ENCODE data around the gene HTR1D. TPM values are rescaled to one million over a fixed set of nuclear protein-coding genes. Genes with fewer than 3 reads are reported as not detected.

The HTR1D gene
- total and polyA plus RNA-seq, 2 donors (not counting 3 experiments of a cell fraction or from before 2014, with no cell fraction given), result 1.5 to 1.9 TPM

DNA sequence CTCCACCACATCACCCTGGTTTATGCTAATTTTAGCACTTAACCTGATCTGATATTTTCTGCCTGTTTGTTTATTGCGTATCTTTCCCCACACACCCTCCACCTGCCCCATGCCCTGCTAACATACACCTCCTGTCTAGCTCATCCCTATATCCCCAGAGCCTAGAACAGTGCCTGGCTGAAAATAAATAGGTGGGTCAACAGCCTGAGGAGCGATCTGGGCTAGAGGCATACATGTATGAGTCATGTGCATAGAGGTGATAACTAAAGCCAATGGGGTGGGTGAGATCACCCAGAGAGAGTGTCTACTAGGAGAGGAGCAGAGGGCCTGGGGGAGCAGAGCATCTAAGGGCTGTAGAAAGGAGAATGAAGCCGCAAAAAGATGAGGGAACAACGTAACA lies 2.7 kb downstream of the HTR1D start:
- no peak overlapping the region for H3K4me2 ChIP-seq (ENCODE audit: insufficient read depth, low read length)
- no peaks in the 10 kb centered on the region for H3K79me2 ChIP-seq (ENCODE audit: control insufficient read depth, insufficient read depth, low read length)
- H3K27ac ChIP-seq (ENCODE audit: insufficient read depth, low read depth, low read length), result no peak overlapping the region
- BruUV-seq (replicated peaks), result no TSS peak
- no peaks in the 10 kb centered on the region for H3K9me1 ChIP-seq (replicated peaks; ENCODE audit: control insufficient read depth, extremely low read depth, insufficient read depth, low read length)
- FAIRE-seq (no peak), DNase-seq (ENCODE audit: low read depth, low spot score) (no peak)
- H3K27me3 ChIP-seq (ENCODE audit: control insufficient read depth in 2 of 2, insufficient read depth in 2 of 2, low read length in 2 of 2), result peaks cover 0 to 7% of the 10 kb centered on the region in 2 experiments
- H3K4me3 ChIP-seq (replicated peaks in 1 of 3; ENCODE audit: insufficient read depth in 1 of 3, low read depth in 1 of 3, low read length in 3 of 3), result no peak overlapping the region
- no peaks in the 10 kb centered on the region for H4K20me1 ChIP-seq (replicated peaks; ENCODE audit: control insufficient read depth, extremely low read depth, insufficient read depth, low read length)
- H3K9ac ChIP-seq (replicated peaks; ENCODE audit: extremely low read depth, insufficient read depth, low read length), result no peak overlapping the region
- intact Hi-C loops (cut with micrococcal nuclease), result no loop called here
- H3K4me1 ChIP-seq (ENCODE audit: control insufficient read depth, extremely low read depth, insufficient read depth, low read length), result peaks cover 14% of the 10 kb centered on the region
- dilution Hi-C loops (cut with MboI; ENCODE audit: extremely low pct_ligation_motif_present, low sequenced_read_pairs), result no loop called here
- no peak overlapping the region for H2AFZ ChIP-seq (ENCODE audit: low read depth, low read length)
- H3K9me3 ChIP-seq (replicated peaks; ENCODE audit: control insufficient read depth, insufficient read depth, low read length), result no peaks in the 10 kb centered on the region
- H3K36me3 ChIP-seq (ENCODE audit: control insufficient read depth in 2 of 2, extremely low read depth in 1 of 2, insufficient read depth in 2 of 2, low read length in 2 of 2), result no peaks in the 10 kb centered on the region
- TF ChIP-seq POLR2A (IDR thresholded peaks at IDR 0.05; ENCODE audit: low read depth, low read length) (no peak), FOS (IDR thresholded peaks at IDR 0.05; ENCODE audit: borderline replicate concordance, insufficient read depth, low read length) (no peak), GATA2 (IDR thresholded peaks at IDR 0.05; ENCODE audit: insufficient read depth, insufficient read length, low read depth, low read length) (no peak), POLR2AphosphoS5 (IDR thresholded peaks at IDR 0.05; ENCODE audit: insufficient read depth, low read depth, low read length) (no peak), MYC (IDR thresholded peaks at IDR 0.05; ENCODE audit: low read depth, low read length) (no peak), JUN (IDR thresholded peaks at IDR 0.05; ENCODE audit: borderline replicate concordance, insufficient read depth, insufficient read length, low read depth) (no peak)
- TF ChIP-seq, protein P1, sequence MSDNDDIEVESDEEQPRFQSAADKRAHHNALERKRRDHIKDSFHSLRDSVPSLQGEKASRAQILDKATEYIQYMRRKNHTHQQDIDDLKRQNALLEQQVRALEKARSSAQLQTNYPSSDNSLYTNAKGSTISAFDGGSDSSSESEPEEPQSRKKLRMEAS (IDR thresholded peaks at IDR 0.05; ENCODE audit: insufficient read depth, insufficient read length), result no peak
- TF ChIP-seq, protein P2, sequence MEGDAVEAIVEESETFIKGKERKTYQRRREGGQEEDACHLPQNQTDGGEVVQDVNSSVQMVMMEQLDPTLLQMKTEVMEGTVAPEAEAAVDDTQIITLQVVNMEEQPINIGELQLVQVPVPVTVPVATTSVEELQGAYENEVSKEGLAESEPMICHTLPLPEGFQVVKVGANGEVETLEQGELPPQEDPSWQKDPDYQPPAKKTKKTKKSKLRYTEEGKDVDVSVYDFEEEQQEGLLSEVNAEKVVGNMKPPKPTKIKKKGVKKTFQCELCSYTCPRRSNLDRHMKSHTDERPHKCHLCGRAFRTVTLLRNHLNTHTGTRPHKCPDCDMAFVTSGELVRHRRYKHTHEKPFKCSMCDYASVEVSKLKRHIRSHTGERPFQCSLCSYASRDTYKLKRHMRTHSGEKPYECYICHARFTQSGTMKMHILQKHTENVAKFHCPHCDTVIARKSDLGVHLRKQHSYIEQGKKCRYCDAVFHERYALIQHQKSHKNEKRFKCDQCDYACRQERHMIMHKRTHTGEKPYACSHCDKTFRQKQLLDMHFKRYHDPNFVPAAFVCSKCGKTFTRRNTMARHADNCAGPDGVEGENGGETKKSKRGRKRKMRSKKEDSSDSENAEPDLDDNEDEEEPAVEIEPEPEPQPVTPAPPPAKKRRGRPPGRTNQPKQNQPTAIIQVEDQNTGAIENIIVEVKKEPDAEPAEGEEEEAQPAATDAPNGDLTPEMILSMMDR (IDR thresholded peaks at IDR 0.05; ENCODE audit: extremely low read depth in 1 of 2, insufficient read depth in 1 of 2, low read depth in 1 of 2, low read length in 2 of 2), result no peak
- POLR2A ChIA-PET, result no interaction called here
- CTCF ChIA-PET, result interaction anchor here (1.4 to 4.4 kb wide), 4 partner anchors 10 to 30 kb away, joined by 3 to 26 read pairs (median 4); no protein-coding TSS in a partner anchor

Measured in endothelial cell of umbilical vein (primary cell).